Body of pancreas (tissue), 4 donors: Measurements from ENCODE around the gene BARD1. TPM values are rescaled to one million over a fixed set of nuclear protein-coding genes. Genes with fewer than 3 reads are reported as not detected.
"Not testable (repeated sequence)": the region's sequence is repeated elsewhere in the genome, so short reads cannot be mapped to it uniquely, and the experiment has no call there.

ENCODE experiments used
- ATAC-seq: fragments of 150-250 bp; one replicate; pipeline ENCODE4 v1.9.1; 2016
- DNase-seq, 4 donors: peaks; one replicate each; pipeline ENCODE4 v3.0.0-alpha.2; 2019
- H3K27ac ChIP-seq, 4 donors: fragments of 200-600 bp; sonication (generic); 1 replicate in 3 of 4; 2 replicates in 1 of 4; pipeline versions ENCODE4 v1.5.1 to v1.6.1; 2016 to 2019; ENCODE audit warnings: mild to moderate bottlenecking in 1 of 4, mixed read lengths in 1 of 4, moderate library complexity in 1 of 4
- H3K27me3 ChIP-seq, 2 donors: fragments of 200-600 bp; sonication (generic); one replicate each; pipeline ENCODE4 v1.6.0; 2016; ENCODE audit warnings: mild to moderate bottlenecking in 1 of 2
- H3K36me3 ChIP-seq, 2 donors: fragments of 200-600 bp; sonication (generic); replicated peaks in 1 of 2; 2 replicates each; pipeline ENCODE4 v1.5.1; 2016; ENCODE audit warnings: low read depth in 2 of 2; ENCODE audit not compliant: insufficient read depth in 1 of 2
- H3K4me1 ChIP-seq: fragments of 200-600 bp; sonication (generic); one replicate; pipeline ENCODE4 v1.6.0; 2016
- H3K4me3 ChIP-seq, 2 donors: fragments of 200-600 bp; sonication (generic); 1 replicate in 1 of 2; 2 replicates in 1 of 2; pipeline ENCODE4 v1.5.1; 2016 to 2019
- H3K9me3 ChIP-seq, 3 donors: fragments of 200-600 bp; sonication (generic); 1 replicate in 2 of 3; 2 replicates in 1 of 3; pipeline ENCODE4 v1.5.1; 2016
- CTCF ChIP-seq, 7 experiments: fragments of 450-650 bp in 4 of 7; fragments of 200-600 bp in 3 of 7; sonication (generic) in 3 of 7; IDR thresholded peaks; one replicate each; pipeline ENCODE4 v1.5.1; 2016 to 2019; ENCODE audit warnings: antibody characterized with exemption in 7 of 7
- POLR2A ChIP-seq, 3 donors: fragments of 450-650 bp; IDR thresholded peaks; one replicate each; pipeline ENCODE4 v1.6.1; 2016; ENCODE audit warnings: antibody characterized with exemption in 3 of 3, mild to moderate bottlenecking in 2 of 3
- WGBS, 2 donors: methylation state at CpG; one replicate each; pipeline ENCODE4 v1.1.5; 2017; 5-methylcytosine and 5-hydroxymethylcytosine counted together
- intact Hi-C: fragments of 100-400 bp; cut with DNase I; formaldehyde crosslinking; loops from one replicate; pipeline ENCODE4 v1.15.1; 2023
- total RNA-seq, 2 donors: library from RNA; depleted of rRNA; stranded (reverse); fragments of >200 nt; gene quantifications; one replicate each; pipeline ENCODE4 v1.1.0, GENCODE V29; 2016

Gene BARD1
- total RNA-seq, 2 donors from 2014 or later: 4.4 to 5.9 TPM

- 84% methylated on average over 3 of the region's 3 CpGs for WGBS, 2 donors
- no peaks in the 10 kb centered on the region for H3K27me3 ChIP-seq
- intact Hi-C loops: no loop called here
- ATAC-seq (no peak), DNase-seq (no peak)
- no peaks in the 10 kb centered on the region for H3K36me3 ChIP-seq
- no peak overlapping the region for H3K4me3 ChIP-seq
- no peak for TF ChIP-seq POLR2A (IDR thresholded peaks at IDR 0.05)
- TF ChIP-seq CTCF (IDR thresholded peaks at IDR 0.05): no peak
- H3K4me1 ChIP-seq: no peaks in the 10 kb centered on the region
- no peak overlapping the region for H3K27ac ChIP-seq
- H3K9me3 ChIP-seq: no peaks in the 10 kb centered on the region
Observed at GRCh38 chr2:214737188-214737587, 72.3 kb downstream of the BARD1 start.

GRCh38 chr2:214730800-214731407 is 78.6 kb downstream of the BARD1 start:
- Histone ChIP-seq H3K9me3 (no peaks in the 10 kb centered on the region), H3K4me1 (no peaks in the 10 kb centered on the region), H3K4me3 (no peak overlapping the region), H3K27me3 (no peaks in the 10 kb centered on the region), H3K27ac (no peak overlapping the region), H3K36me3 (no peaks in the 10 kb centered on the region)
- no peak for ATAC-seq
- 75 to 79% methylated on average over 3 of the region's 3 CpGs for WGBS, 2 donors
- TF ChIP-seq POLR2A (IDR thresholded peaks at IDR 0.05) (no peak), CTCF (IDR thresholded peaks at IDR 0.05) (no peak)
- intact Hi-C loops: no loop called here
- no peak for DNase-seq

GRCh38 chr2:214730248-214730647 is 79.2 kb downstream of the BARD1 start:
- intact Hi-C loops: no loop called here
- Histone ChIP-seq H3K9me3 (no peaks in the 10 kb centered on the region), H3K36me3 (no peaks in the 10 kb centered on the region), H3K4me3 (no peak overlapping the region), H3K27me3 (no peaks in the 10 kb centered on the region), H3K27ac (no peak overlapping the region), H3K4me1 (no peaks in the 10 kb centered on the region)
- DNase-seq (no peak), ATAC-seq (no peak)
- TF ChIP-seq CTCF (IDR thresholded peaks at IDR 0.05): no peak
- TF ChIP-seq POLR2A (IDR thresholded peaks at IDR 0.05): no peak
- 86 to 90% methylated on average over 3 of the region's 3 CpGs for WGBS, 2 donors

- Histone ChIP-seq H3K4me1 (no peaks in the 10 kb centered on the region), H3K36me3 (no peaks in the 10 kb centered on the region), H3K9me3 (no peaks in the 10 kb centered on the region), H3K27me3 (no peaks in the 10 kb centered on the region), H3K4me3 (no peak overlapping the region), H3K27ac (no peak overlapping the region)
- ATAC-seq (no peak), DNase-seq (no peak)
- 95 to 100% methylated on average over 1 of the region's 1 CpG for WGBS, 2 donors
- TF ChIP-seq CTCF (IDR thresholded peaks at IDR 0.05) (no peak), POLR2A (IDR thresholded peaks at IDR 0.05) (no peak)
- intact Hi-C loops: no loop called here
Observed at GRCh38 chr2:214724741-214725140, 84.7 kb downstream of the BARD1 start.

- WGBS, 2 donors: 92 to 96% methylated on average over 3 of the region's 3 CpGs
- H3K27me3 ChIP-seq, intact Hi-C loops, H3K36me3 ChIP-seq, DNase-seq, H3K4me3 ChIP-seq, H3K9me3 ChIP-seq, ATAC-seq, H3K27ac ChIP-seq: not testable (repeated sequence)
- peaks cover 11% of the 10 kb centered on the region for H3K4me1 ChIP-seq
Observed at GRCh38 chr2:214717837-214718236, 91.6 kb downstream of the BARD1 start.
